DOHH2 (cell line): ENCODE data around the gene CRIM1.

Source experiments
- CTCF ChIP-seq: fragments of 200-600 bp; sonication (generic); IDR thresholded peaks from one replicate; pipeline ENCODE4 v1.5.1; 2014; ENCODE audit warnings: antibody characterized with exemption, mild to moderate bottlenecking, low read depth, low read length; ENCODE audit not compliant: poor library complexity, severe bottlenecking
- EZH2phosphoT487 ChIP-seq: fragments of 200-600 bp; sonication (generic); IDR thresholded peaks from 2 replicates; pipeline ENCODE4 v1.6.1; 2017; ENCODE audit warnings: borderline replicate concordance, mild to moderate bottlenecking, antibody characterized with exemption, low read length, moderate library complexity, mixed read lengths

- TF ChIP-seq CTCF (no peak), EZH2phosphoT487 (no peak)
These were observed 83.5 kb downstream of the CRIM1 start for GRCh38 chr2:36439084-36439483.
